SK-N-SH (cell line): ENCODE measurements around the gene KIF6. TPM values are rescaled to one million over a fixed set of nuclear protein-coding genes. Genes with fewer than 3 reads are reported as not detected.

Source experiments
- CTCF ChIA-PET: fragments of 300-600, 350-600 bp; formaldehyde crosslinking; extraction: SDS; loops from one replicate; lab custom pipeline; 2021; lab: Yijun Ruan, JAX
- POLR2A ChIA-PET: fragments of 350-600 bp; sonication (Branson Sonifier 250); formaldehyde crosslinking; extraction: SDS; loops from one replicate; lab custom pipeline; 2020; ENCODE audit warnings: antibody characterized with exemption, inconsistent platforms; lab: Yijun Ruan, JAX
- DNase-seq: peaks from one replicate; pipeline ENCODE4 v3.0.0; 2012
- H2AFZ ChIP-seq: fragments of 200-600 bp; sonication (generic); 2 replicates; pipeline ENCODE4 v1.8.1; 2016; ENCODE audit warnings: antibody characterized with exemption, mild to moderate bottlenecking, low read depth
- H3F3A ChIP-seq: fragments of 200-600 bp; sonication (generic); replicated peaks from 2 replicates; pipeline ENCODE3; 2016; ENCODE audit warnings: antibody characterized with exemption, mild to moderate bottlenecking; ENCODE audit not compliant: insufficient read depth
- H3K27ac ChIP-seq, 2 experiments: fragments of 200-500 bp in 1 of 2; fragments of 200-600 bp in 1 of 2; sonication (Bioruptor generic) in 1 of 2; sonication (generic), shearing (Covaris generic) in 1 of 2; 2 replicates each; pipeline versions ENCODE4 v1.5.1 to v1.6.1; 2014 to 2016; ENCODE audit warnings: low read depth in 2 of 2, inconsistent platforms in 1 of 2, low read length in 1 of 2, mild to moderate bottlenecking in 1 of 2, mixed read lengths in 1 of 2
- H3K27me3 ChIP-seq: fragments of 200-600 bp; sonication (generic), shearing (Covaris generic); 2 replicates; pipeline ENCODE4 v1.6.1; 2016; ENCODE audit warnings: mixed run types; ENCODE audit not compliant: insufficient read depth
- H3K36me3 ChIP-seq, 2 experiments: fragments of 200-500 bp in 1 of 2; fragments of 200-600 bp in 1 of 2; sonication (Bioruptor generic) in 1 of 2; sonication (generic) in 1 of 2; replicated peaks in 1 of 2; 2 replicates each; pipeline versions ENCODE3 to v1.5.1; 2014 to 2016; ENCODE audit warnings: low read length in 1 of 2, mild to moderate bottlenecking in 1 of 2; ENCODE audit not compliant: insufficient read depth in 2 of 2, control insufficient read depth in 1 of 2
- H3K4me1 ChIP-seq, 2 experiments: fragments of 200-500 bp in 1 of 2; fragments of 200-600 bp in 1 of 2; sonication (Bioruptor generic) in 1 of 2; sonication (generic), shearing (Covaris generic) in 1 of 2; 2 replicates each; pipeline versions ENCODE4 v1.5.1 to v1.6.1; 2014 to 2016; ENCODE audit warnings: low read depth in 1 of 2, low read length in 1 of 2, mixed run types in 1 of 2; ENCODE audit not compliant: insufficient read depth in 2 of 2, control insufficient read depth in 1 of 2
- H3K4me2 ChIP-seq: fragments of 200-600 bp; sonication (generic), shearing (Covaris generic); 2 replicates; pipeline ENCODE4 v1.6.1; 2017; ENCODE audit warnings: mixed run types
- H3K4me3 ChIP-seq, 2 experiments: fragments of 200-500 bp in 1 of 2; fragments of 200-600 bp in 1 of 2; sonication (Bioruptor generic) in 1 of 2; sonication (generic), shearing (Covaris generic) in 1 of 2; 2 replicates each; pipeline versions ENCODE4 v1.5.1 to v1.8.1; 2014 to 2016; ENCODE audit warnings: low read depth in 2 of 2, inconsistent platforms in 1 of 2, low read length in 1 of 2, mild to moderate bottlenecking in 1 of 2, mixed read lengths in 1 of 2, moderate library complexity in 1 of 2
- H3K79me2 ChIP-seq: fragments of 200-600 bp; sonication (generic); 2 replicates; pipeline ENCODE4 v1.8.1; 2017; ENCODE audit warnings: mild to moderate bottlenecking; ENCODE audit not compliant: insufficient read depth
- H3K9ac ChIP-seq: fragments of 200-600 bp; sonication (generic); 2 replicates; pipeline ENCODE4 v1.6.1; 2017; ENCODE audit warnings: mixed run types
- H3K9me2 ChIP-seq: fragments of 200-600 bp; sonication (generic); 2 replicates; pipeline ENCODE4 v1.6.1; 2017; ENCODE audit warnings: mixed run types
- H3K9me3 ChIP-seq: fragments of 200-600 bp; sonication (generic); 2 replicates; pipeline ENCODE4 v1.6.1; 2017; ENCODE audit warnings: mixed run types, mild to moderate bottlenecking, moderate library complexity
- H4K20me1 ChIP-seq: fragments of 200-600 bp; sonication (generic); 2 replicates; pipeline ENCODE4 v1.6.1; 2017; ENCODE audit warnings: mild to moderate bottlenecking, mixed run types; ENCODE audit not compliant: insufficient read depth
- CHD2 ChIP-seq: fragments of 150-350 bp; IDR thresholded peaks from 2 replicates; pipeline ENCODE4 v1.6.1; 2018; ENCODE audit warnings: low read length; ENCODE audit not compliant: partially characterized antibody
- EZH2phosphoT487 ChIP-seq: fragments of 200-600 bp; sonication (generic); IDR thresholded peaks from 2 replicates; pipeline ENCODE4 v1.6.1; 2017; ENCODE audit warnings: low read depth, mixed run types, mild to moderate bottlenecking, antibody characterized with exemption, moderate library complexity, borderline replicate concordance
- GABPA ChIP-seq: IDR thresholded peaks from 2 replicates; pipeline ENCODE4 v1.4.0; 2012; ENCODE audit warnings: low read depth, mild to moderate bottlenecking
- IRF3 ChIP-seq: fragments of 150-350 bp; IDR thresholded peaks from 2 replicates; pipeline ENCODE4 v1.6.1; 2016; ENCODE audit warnings: mild to moderate bottlenecking, low read depth, low read length
- JUND ChIP-seq: IDR thresholded peaks from 2 replicates; pipeline ENCODE4 v1.4.0; 2012
- MAX ChIP-seq: IDR thresholded peaks from 2 replicates; pipeline ENCODE4 v1.4.0; 2012; ENCODE audit warnings: low read depth
- MXI1 ChIP-seq: IDR thresholded peaks from 2 replicates; pipeline ENCODE4 v1.6.1; 2012; ENCODE audit warnings: mild to moderate bottlenecking, low read depth, low read length, improper control_type of control experiment
- PBX3 ChIP-seq: IDR thresholded peaks from 2 replicates; pipeline ENCODE4; 2012
- POLR2AphosphoS5 ChIP-seq: IDR thresholded peaks from 2 replicates; pipeline ENCODE4 v1.6.1; 2012; ENCODE audit warnings: low read depth, low read length
- RAD21 ChIP-seq: IDR thresholded peaks from 2 replicates; pipeline ENCODE4 v1.6.1; 2012; ENCODE audit warnings: mild to moderate bottlenecking, low read length
- RCOR1 ChIP-seq: fragments of 150-350 bp; IDR thresholded peaks from 2 replicates; pipeline ENCODE4 v1.6.1; 2017; ENCODE audit warnings: antibody characterized with exemption, low read length
- REST ChIP-seq: IDR thresholded peaks from 2 replicates; pipeline ENCODE4 v1.6.1; 2012; ENCODE audit warnings: mild to moderate bottlenecking, low read depth, low read length, moderate library complexity
- TAF1 ChIP-seq: IDR thresholded peaks from 2 replicates; pipeline ENCODE4 v1.6.1; 2012; ENCODE audit warnings: low read depth, mild to moderate bottlenecking, low read length, moderate library complexity, borderline replicate concordance
- TEAD4 ChIP-seq: IDR thresholded peaks from 2 replicates; pipeline ENCODE4 v1.4.0; 2012; ENCODE audit warnings: mild to moderate bottlenecking, borderline replicate concordance; ENCODE audit not compliant: insufficient read depth
- USF1 ChIP-seq: IDR thresholded peaks from 2 replicates; pipeline ENCODE4 v1.4.0; 2012; ENCODE audit warnings: low read depth, borderline replicate concordance
- USF2 ChIP-seq: fragments of 150-350 bp; IDR thresholded peaks from 2 replicates; pipeline ENCODE4 v1.6.1; 2017; ENCODE audit warnings: antibody characterized with exemption, low read length, low read depth, borderline replicate concordance
- YY1 ChIP-seq: IDR thresholded peaks from 2 replicates; pipeline ENCODE4 v1.4.0; 2012; ENCODE audit warnings: low read depth, mild to moderate bottlenecking
- WGBS: methylation state at CpG from one replicate; pipeline ENCODE4 v1.1.6; 2017; ENCODE audit warnings: low lambda C conversion rate; 5-methylcytosine and 5-hydroxymethylcytosine counted together
- polyA plus RNA-seq, 3 experiments: library from polyadenylated mRNA; depleted of rRNA; stranded (reverse); fragments of >200 nt; gene quantifications; 2 replicates each; pipeline ENCODE4 v1.2.3, GENCODE V29; 2012

Gene KIF6
- polyA plus RNA-seq, 1 of the 3 experiments (the other 2 are of a cell fraction) = 0.13 TPM

- CTCF ChIA-PET = interaction anchor here (0.6 to 10.2 kb wide), 3 partner anchors 9 to 17 kb away, joined by 3 to 44 read pairs (median 20); no protein-coding TSS in a partner anchor
- POLR2A ChIA-PET = no interaction called here
- no peak overlapping the region for H3K4me3 ChIP-seq
- no peaks in the 10 kb centered on the region for H3K36me3 ChIP-seq
- no peak overlapping the region for H3K27ac ChIP-seq
- WGBS = 46% methylated on average over 13 of the region's 13 CpGs
- no peaks in the 10 kb centered on the region for H3K4me1 ChIP-seq
- no peaks in the 10 kb centered on the region for H3F3A ChIP-seq
- no peak for TF ChIP-seq CHD2
- TF ChIP-seq EZH2phosphoT487 = no peak
- no peak for TF ChIP-seq MAX
- TF ChIP-seq RAD21 = no peak
- TF ChIP-seq IRF3 = no peak
- TF ChIP-seq JUND = no peak
- no peak for TF ChIP-seq USF1
- no peak for TF ChIP-seq RCOR1
- TF ChIP-seq USF2 = no peak
- TF ChIP-seq GABPA = no peak
- TF ChIP-seq PBX3 = no peak
- no peak for TF ChIP-seq POLR2AphosphoS5
- H3K9ac ChIP-seq = no peak overlapping the region
- no peaks in the 10 kb centered on the region for H4K20me1 ChIP-seq
- DNase-seq = no peak
- no peaks in the 10 kb centered on the region for H3K79me2 ChIP-seq
- H2AFZ ChIP-seq = no peak overlapping the region
- no peaks in the 10 kb centered on the region for H3K27me3 ChIP-seq
- no peaks in the 10 kb centered on the region for H3K9me2 ChIP-seq
- H3K4me2 ChIP-seq = no peak overlapping the region
- no peaks in the 10 kb centered on the region for H3K9me3 ChIP-seq
Measured at GRCh38 chr6:39319621-39320362, 405.4 kb downstream of the KIF6 start.

GRCh38 chr6:39317256-39317655 lies 408.0 kb downstream of the KIF6 start:
- no peaks in the 10 kb centered on the region for H4K20me1 ChIP-seq
- no peak for DNase-seq
- CTCF ChIA-PET = interaction anchor here (0.8 to 10.2 kb wide), 3 partner anchors 15 to 320 kb away, joined by 3 to 44 read pairs (median 37); no protein-coding TSS in a partner anchor
- POLR2A ChIA-PET = no interaction called here
- no peak overlapping the region for H2AFZ ChIP-seq
- no peak overlapping the region for H3K4me2 ChIP-seq
- WGBS = 16% methylated on average over 2 of the region's 3 CpGs
- peaks cover 7% of the 10 kb centered on the region; the same call in 1 of the 2 replicates for H3K27me3 ChIP-seq
- no peaks in the 10 kb centered on the region for H3K79me2 ChIP-seq
- peaks cover 0 to 2% of the 10 kb centered on the region in 2 experiments; a peak in 1 of 4 replicates for H3K4me1 ChIP-seq
- no peaks in the 10 kb centered on the region for H3K36me3 ChIP-seq
- no peak overlapping the region for H3K9ac ChIP-seq
- no peaks in the 10 kb centered on the region for H3K9me3 ChIP-seq
- H3F3A ChIP-seq = no peaks in the 10 kb centered on the region
- H3K27ac ChIP-seq = no peak overlapping the region
- H3K9me2 ChIP-seq = no peaks in the 10 kb centered on the region
- no peak overlapping the region for H3K4me3 ChIP-seq
- no peak for TF ChIP-seq REST
- no peak for TF ChIP-seq YY1
- TF ChIP-seq EZH2phosphoT487 = no peak
- TF ChIP-seq RAD21 = no peak
- no peak for TF ChIP-seq MXI1
- no peak for TF ChIP-seq TAF1
- TF ChIP-seq TEAD4 = no peak
- no peak for TF ChIP-seq RCOR1
- no peak for TF ChIP-seq IRF3
